Natural killer cell (primary cell): Measurements from ENCODE around the gene HOXD11. TPM values are rescaled to one million over a fixed set of nuclear protein-coding genes. Genes with fewer than 3 reads are reported as not detected.

Source experiments
- ATAC-seq, 3 donors: fragments of 150-1000 bp in 2 of 3; fragments of 200-7000 bp in 1 of 3; cut with Tn5 transposase; 1 replicate in 1 of 3; 2 replicates in 2 of 3; pipeline ENCODE4 v1.10.0; 2021; ENCODE audit warnings: mild to moderate bottlenecking in 2 of 3, moderate library complexity in 2 of 3
- DNase-seq, 2 donors: peaks; one replicate each; pipeline versions ENCODE4 v3.0.0 to v3.0.0-alpha.2; 2013 to 2021; ENCODE audit warnings: mixed read lengths in 1 of 2
- H3K27ac ChIP-seq: one replicate; pipeline ENCODE4 v1.5.1; 2013; ENCODE audit warnings: mild to moderate bottlenecking, low read length
- H3K27me3 ChIP-seq: one replicate; pipeline ENCODE4 v1.6.1; 2013; ENCODE audit warnings: low read length; ENCODE audit not compliant: control insufficient read depth, insufficient read depth
- H3K36me3 ChIP-seq: one replicate; pipeline ENCODE4 v1.6.1; 2013; ENCODE audit warnings: low read length; ENCODE audit not compliant: control insufficient read depth, insufficient read depth
- H3K4me1 ChIP-seq: one replicate; pipeline ENCODE4 v1.6.1; 2013; ENCODE audit warnings: low read length; ENCODE audit not compliant: control insufficient read depth, insufficient read depth
- H3K4me3 ChIP-seq: one replicate; pipeline ENCODE4 v1.5.1; 2013; ENCODE audit warnings: low read length
- H3K9me3 ChIP-seq: one replicate; pipeline ENCODE4 v1.6.1; 2013; ENCODE audit warnings: low read length; ENCODE audit not compliant: control insufficient read depth, insufficient read depth
- H3K27ac Mint-ChIP-seq, 2 donors: one replicate each; pipeline ENCODE4 v1.8.0; 2022; ENCODE audit warnings: mild to moderate bottlenecking in 2 of 2, mixed read lengths in 2 of 2, moderate library complexity in 1 of 2
- H3K27me3 Mint-ChIP-seq, 2 donors: one replicate each; pipeline ENCODE4 v1.8.0; 2022; ENCODE audit warnings: low read depth in 2 of 2, mixed read lengths in 2 of 2
- H3K36me3 Mint-ChIP-seq: one replicate; pipeline ENCODE4 v1.8.0; 2022; ENCODE audit warnings: mixed read lengths
- H3K4me1 Mint-ChIP-seq, 2 donors: one replicate each; pipeline ENCODE4 v1.8.0; 2022; ENCODE audit warnings: mixed read lengths in 2 of 2
- H3K4me3 Mint-ChIP-seq: one replicate; pipeline ENCODE4 v1.8.0; 2022; ENCODE audit warnings: mild to moderate bottlenecking, moderate library complexity, mixed read lengths
- H3K9me3 Mint-ChIP-seq, 2 donors: one replicate each; pipeline ENCODE4 v1.8.0; 2022; ENCODE audit warnings: mixed read lengths in 2 of 2
- WGBS: methylation state at CpG from one replicate; pipeline ENCODE4 v1.1.7; 2013; ENCODE audit warnings: missing lambda C conversion rate; ENCODE audit not compliant: insufficient coverage; 5-methylcytosine and 5-hydroxymethylcytosine counted together
- intact Hi-C: fragments of 100-400 bp; cut with micrococcal nuclease; formaldehyde crosslinking; loops from one replicate; pipeline ENCODE4 v1.14.2; 2022
- total RNA-seq, 4 donors: library from RNA; stranded (reverse); fragments of 120-200 nt in 1 of 4; gene quantifications; one replicate each; pipeline versions ENCODE4 v1.2.3 to v1.2.4, GENCODE V29; 2013 to 2022
- TF ChIP-seq, protein P1 (sequence below): fragments of 200-600 bp; IDR thresholded peaks from one replicate; pipeline ENCODE4 v1.8.0; 2022; ENCODE audit warnings: antibody characterized with exemption

The HOXD11 gene
- total RNA-seq, 3 donors from 2014 or later (not counting 1 experiment from before 2014, with no cell fraction given): not detected

- Histone ChIP-seq H3K27ac (no peak overlapping the region), H3K4me3 (no peak overlapping the region), H3K9me3 (no peaks in the 10 kb centered on the region), H3K27me3 (peaks cover 83% of the 10 kb centered on the region), H3K4me1 (peaks cover 23% of the 10 kb centered on the region), H3K36me3 (no peaks in the 10 kb centered on the region)
- Mint-ChIP-seq H3K27ac (no peak overlapping the region), H3K27me3 (peaks cover 69 to 70% of the 10 kb centered on the region in 2 donors), H3K4me1 (peaks cover 8 to 13% of the 10 kb centered on the region in 2 donors), H3K36me3 (peaks cover 7% of the 10 kb centered on the region), H3K9me3 (no peaks in the 10 kb centered on the region), H3K4me3 (no peak overlapping the region)
- no peak for DNase-seq
- WGBS: 25% methylated on average over 8 of the region's 9 CpGs
- intact Hi-C loops: loop anchor here (5.0 kb wide), 4 partner anchors 38 to 1037 kb away; no protein-coding TSS in a partner anchor
- TF ChIP-seq, protein P1, sequence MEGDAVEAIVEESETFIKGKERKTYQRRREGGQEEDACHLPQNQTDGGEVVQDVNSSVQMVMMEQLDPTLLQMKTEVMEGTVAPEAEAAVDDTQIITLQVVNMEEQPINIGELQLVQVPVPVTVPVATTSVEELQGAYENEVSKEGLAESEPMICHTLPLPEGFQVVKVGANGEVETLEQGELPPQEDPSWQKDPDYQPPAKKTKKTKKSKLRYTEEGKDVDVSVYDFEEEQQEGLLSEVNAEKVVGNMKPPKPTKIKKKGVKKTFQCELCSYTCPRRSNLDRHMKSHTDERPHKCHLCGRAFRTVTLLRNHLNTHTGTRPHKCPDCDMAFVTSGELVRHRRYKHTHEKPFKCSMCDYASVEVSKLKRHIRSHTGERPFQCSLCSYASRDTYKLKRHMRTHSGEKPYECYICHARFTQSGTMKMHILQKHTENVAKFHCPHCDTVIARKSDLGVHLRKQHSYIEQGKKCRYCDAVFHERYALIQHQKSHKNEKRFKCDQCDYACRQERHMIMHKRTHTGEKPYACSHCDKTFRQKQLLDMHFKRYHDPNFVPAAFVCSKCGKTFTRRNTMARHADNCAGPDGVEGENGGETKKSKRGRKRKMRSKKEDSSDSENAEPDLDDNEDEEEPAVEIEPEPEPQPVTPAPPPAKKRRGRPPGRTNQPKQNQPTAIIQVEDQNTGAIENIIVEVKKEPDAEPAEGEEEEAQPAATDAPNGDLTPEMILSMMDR: no peak
- no peak for ATAC-seq
Measured at GRCh38 chr2:176124947-176125771, 18.1 kb downstream of the HOXD11 start.

GRCh38 chr2:176125772-176126054, 18.6 kb downstream of the HOXD11 start:
- Mint-ChIP-seq H3K27me3 (peaks cover 66% of the 10 kb centered on the region in 2 donors), H3K4me3 (no peak overlapping the region), H3K27ac (no peak overlapping the region), H3K36me3 (peaks cover 8% of the 10 kb centered on the region), H3K9me3 (no peaks in the 10 kb centered on the region), H3K4me1 (peaks cover 10 to 16% of the 10 kb centered on the region in 2 donors)
- intact Hi-C loops: loop anchor here (5.0 kb wide), 3 partner anchors 512 to 1037 kb away; no protein-coding TSS in a partner anchor
- Histone ChIP-seq H3K9me3 (no peaks in the 10 kb centered on the region), H3K4me3 (no peak overlapping the region), H3K36me3 (no peaks in the 10 kb centered on the region), H3K27ac (no peak overlapping the region), H3K27me3 (peaks cover 79% of the 10 kb centered on the region), H3K4me1 (peaks cover 25% of the 10 kb centered on the region)
- TF ChIP-seq, protein P1: no peak
- 18% methylated on average over 6 of the region's 6 CpGs for WGBS
- no peak for ATAC-seq
- no peak for DNase-seq

DNA sequence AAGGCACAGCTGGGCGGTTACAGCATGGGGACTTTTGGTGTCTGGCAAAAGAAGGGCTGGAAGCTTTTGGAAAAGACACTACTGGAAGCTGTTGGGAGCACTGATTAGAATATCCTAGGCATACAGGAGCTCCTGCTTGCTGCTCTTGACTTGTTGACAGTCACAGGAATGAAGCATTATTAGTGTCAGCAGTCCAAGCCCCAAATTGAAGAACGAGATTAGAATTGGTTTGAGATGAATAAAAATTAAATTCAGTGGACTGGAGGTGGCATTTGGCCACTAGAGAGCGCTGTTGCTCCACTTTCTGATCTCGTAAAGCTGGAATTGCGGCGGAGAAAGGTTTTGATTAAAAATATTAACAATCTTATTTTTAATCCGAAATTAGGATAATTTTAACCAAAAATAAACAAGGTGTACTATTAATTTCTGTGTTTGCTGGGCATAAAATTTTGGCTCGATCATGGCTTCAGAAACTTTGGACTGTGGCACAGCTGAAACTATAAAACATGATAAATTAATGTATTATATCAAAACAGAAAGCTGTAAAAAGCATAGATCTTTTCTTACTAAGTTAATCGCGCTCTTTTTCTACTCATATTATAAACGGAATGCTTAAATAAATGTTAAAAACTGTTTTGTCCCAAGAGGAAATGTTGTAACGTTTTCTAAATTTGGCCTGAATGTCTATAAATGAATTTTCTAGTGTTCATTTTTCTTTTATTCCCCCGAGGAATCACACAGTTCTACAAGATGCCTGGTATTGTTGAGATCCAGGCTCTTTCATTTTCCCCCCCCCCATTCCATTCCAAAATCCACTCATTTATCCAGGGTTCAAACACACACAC, 20.1 kb downstream of the HOXD11 start:
- Mint-ChIP-seq H3K4me3 (peak overlapping the region; percentile 40), H3K9me3 (no peaks in the 10 kb centered on the region), H3K36me3 (peaks cover 17% of the 10 kb centered on the region), H3K27ac (peak overlapping the region in 1 of 2 donors; percentile 18), H3K4me1 (peaks cover 22 to 27% of the 10 kb centered on the region in 2 donors), H3K27me3 (peaks cover 69 to 75% of the 10 kb centered on the region in 2 donors)
- DNase-seq (peak; percentile 57 to 87), ATAC-seq (peak in 1 of 3 donors; percentile 32)
- Histone ChIP-seq H3K9me3 (no peaks in the 10 kb centered on the region), H3K4me3 (no peak overlapping the region), H3K27ac (no peak overlapping the region), H3K36me3 (no peaks in the 10 kb centered on the region), H3K4me1 (peaks cover 26% of the 10 kb centered on the region), H3K27me3 (peaks cover 82% of the 10 kb centered on the region)
- intact Hi-C loops: loop anchor here (1.0 to 5.0 kb wide), 6 partner anchors 328 to 1035 kb away; no protein-coding TSS in a partner anchor
- WGBS: 9% methylated on average over 7 of the region's 13 CpGs
- TF ChIP-seq, protein P1: peak; percentile 93
